Measurements from ENCODE around the gene AKT1.

The AKT1 gene

GRCh38 chr14:104771374-104771773, 24.2 kb downstream of the AKT1 start:
- DNase-seq = no peak

DNA sequence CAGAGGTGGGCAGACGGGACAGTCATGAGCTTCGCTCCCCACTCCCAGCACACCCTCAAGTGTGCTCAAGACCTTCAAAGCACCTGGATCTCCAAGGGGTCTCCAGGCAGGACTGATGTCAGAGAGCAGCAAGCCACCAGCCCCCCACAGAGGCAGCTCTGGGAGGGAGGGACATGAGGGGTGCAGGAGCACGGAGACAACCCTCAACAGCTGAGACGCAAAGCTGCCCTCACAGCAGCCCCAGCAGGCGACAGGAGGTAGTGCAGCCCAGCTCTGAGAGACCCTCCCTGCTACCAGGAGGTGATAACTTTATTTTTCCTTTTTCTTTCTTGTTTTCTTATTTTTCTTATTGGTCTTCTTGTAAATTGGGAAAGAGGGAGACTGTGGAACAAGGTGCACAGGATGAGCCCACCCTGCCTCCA, 24.7 kb downstream of the AKT1 start:
- no peak for DNase-seq

DNA sequence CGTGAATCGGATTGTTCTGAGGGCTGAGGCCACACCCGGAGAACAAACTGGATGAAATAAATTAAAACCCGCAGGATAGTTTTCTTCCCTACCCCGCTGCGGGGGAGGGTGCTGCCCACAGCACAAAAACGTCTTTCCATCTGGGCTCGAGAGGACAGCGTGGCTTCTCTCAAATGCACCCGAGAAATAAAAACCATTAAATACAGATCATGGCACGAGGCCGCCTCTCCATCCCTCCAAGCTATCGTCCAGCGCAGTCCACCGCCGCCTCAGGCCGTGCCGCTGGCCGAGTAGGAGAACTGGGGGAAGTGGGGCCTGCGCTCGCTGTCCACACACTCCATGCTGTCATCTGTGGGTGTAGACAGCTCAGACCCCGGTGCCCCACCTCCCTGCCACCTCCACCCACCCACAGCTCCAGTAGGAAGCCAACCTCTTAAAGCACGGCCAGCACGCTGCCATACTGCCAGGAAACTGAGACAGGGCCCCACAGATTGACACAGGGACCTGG, 25.4 kb downstream of the AKT1 start:
- no peak for DNase-seq

- DNase-seq = no peak
These were observed 26.1 kb downstream of the AKT1 start for GRCh38 chr14:104769324-104770071.

GRCh38 chr14:104768437-104769323, 26.9 kb downstream of the AKT1 start:
- DNase-seq = peak; percentile 72

GRCh38 chr14:104767634-104767918, 28.0 kb downstream of the AKT1 start:
- no peak for DNase-seq

- DNase-seq = no peak
These were observed 28.5 kb downstream of the AKT1 start for GRCh38 chr14:104766863-104767633.

GRCh38 chr14:104766256-104766862, 29.2 kb downstream of the AKT1 start:
- no peak for DNase-seq

- no peak for DNase-seq
These were observed 30.0 kb downstream of the AKT1 start for GRCh38 chr14:104765517-104765916.

DNA sequence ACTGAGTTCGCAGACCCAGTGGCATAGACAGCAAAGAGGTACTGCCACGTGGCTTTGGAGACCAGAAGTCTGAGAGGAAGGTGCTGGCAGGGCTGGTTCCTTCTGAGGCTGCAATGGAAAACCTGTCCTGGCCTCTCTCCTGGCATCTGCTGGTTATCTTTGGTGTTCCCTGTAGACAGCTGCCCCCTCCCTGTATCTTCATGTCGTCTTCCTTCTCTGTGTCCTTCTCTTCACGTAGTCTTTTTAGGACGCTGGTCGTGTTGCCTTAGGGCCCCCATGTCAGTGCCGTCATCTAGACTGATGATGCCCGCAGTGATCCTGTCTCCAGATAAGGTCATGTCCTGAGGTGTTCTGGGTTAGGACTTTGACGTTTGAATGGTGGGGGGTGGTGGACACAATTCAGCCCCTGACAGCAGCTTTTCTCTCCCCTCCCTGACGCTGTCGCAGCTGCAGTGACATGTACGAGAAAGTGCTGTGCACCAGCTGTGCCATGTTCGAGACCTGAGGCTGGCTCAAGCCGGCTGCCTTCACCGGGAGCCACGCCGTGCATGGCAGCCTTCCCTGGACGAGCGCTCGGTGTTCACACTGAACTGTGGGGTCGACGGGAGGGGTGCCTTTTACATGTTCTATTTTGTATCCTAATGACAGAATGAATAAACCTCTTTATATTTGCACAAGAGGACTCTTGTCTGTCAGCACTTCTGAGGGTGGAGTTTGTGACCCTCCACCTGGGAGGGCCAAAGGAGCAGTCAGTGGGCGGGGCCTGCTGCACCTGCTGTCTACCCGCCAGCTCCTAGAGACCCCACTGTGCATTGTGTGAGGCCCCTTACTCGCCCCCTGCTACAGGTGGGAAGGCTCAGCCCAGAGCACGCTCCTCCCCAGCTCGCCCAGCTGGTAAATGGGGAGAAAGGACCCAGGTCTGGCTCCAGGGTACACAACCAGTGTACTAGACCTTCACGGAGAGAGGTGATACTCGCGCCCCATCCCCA, 36.3 kb downstream of the AKT1 start:
- DNase-seq = no peak

DNA sequence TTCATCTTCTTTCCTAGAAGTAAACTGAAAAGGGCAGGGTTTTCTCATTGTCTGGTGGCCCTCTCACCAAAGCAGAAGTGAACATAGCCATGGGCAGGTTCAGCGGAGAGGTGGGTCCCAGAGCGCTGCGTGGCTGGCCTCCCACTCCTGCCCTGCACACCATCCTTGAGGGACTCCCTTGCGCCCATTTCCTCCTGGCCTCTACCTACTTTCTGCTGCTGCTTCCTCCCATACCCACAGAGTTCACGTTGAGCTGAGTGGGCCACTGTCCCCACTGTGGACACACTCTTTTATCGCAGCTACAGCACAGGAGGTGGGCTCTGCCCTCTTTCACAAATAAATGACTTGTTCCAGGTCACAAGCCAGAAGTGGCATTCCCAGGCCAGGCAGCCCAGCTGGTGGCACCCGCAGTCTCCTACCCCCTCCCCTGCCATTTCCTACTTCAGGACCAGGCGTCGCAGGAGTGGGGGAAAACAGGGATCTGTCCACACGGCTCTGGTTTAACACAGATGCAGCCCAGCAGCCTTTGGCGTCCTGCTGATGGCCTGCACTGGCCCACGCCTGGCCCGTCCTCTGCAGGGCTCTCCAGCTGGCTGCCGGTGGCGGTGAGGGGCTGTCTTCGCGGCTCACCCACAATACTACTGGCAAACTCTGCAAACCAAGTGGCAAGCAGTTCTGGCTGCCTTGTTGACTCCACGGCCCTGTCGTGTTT, 37.7 kb downstream of the AKT1 start:
- DNase-seq = no peak

GRCh38 chr14:104757238-104757585, 38.3 kb downstream of the AKT1 start:
- no peak for DNase-seq

DNA sequence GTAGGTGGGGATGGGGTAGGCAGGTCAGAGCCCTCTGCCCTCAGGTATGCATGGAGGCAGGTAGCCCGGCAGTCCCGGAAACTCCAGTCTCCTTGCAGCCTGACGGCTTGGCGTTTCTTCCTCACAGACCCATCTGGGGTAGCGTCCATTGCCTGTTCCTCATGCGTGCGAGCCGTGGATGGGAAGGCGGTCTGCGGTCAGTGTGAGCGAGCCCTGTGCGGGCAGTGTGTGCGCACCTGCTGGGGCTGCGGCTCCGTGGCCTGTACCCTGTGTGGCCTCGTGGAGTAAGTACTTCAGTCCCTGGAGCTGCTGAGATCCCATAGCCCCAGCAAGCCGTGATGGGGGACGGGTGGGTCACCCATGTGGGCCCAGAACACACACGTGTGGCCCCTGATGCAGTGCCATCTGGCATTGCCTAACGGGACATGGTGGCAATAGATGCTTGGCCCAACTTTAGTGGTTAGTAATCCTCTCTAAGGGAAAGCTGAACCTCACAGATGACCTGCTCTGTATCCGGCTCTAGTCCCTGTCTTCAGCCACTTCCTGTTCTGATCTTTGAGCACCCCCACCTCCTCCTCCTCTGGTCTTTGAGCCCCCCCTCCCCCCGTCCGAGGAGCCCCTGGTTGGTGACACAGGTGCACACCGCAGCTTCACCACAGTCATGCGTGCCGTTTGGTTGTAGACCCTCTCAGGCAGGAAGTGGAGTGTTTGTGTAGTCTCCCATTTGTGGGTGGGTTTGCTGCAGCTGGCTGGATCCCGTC, 38.9 kb downstream of the AKT1 start:
- DNase-seq = no peak

DNA sequence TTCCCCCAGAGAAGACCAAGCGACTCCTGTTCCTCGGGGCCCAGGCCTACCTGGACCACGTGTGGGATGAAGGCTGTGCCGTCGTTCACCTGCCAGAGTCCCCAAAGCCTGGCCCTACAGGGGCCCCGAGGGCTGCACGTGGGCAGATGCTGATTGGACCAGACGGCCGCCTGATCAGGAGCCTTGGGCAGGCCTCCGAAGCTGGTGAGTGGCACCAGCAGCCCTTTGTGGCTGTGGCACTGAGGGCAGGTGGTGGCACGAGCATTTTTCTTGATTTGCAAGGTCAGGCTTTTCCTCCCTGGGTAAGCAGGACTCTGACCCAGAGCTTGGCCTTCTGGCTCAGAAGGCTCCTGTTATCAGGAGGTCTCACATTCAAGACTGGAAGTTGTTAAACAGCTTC, 39.9 kb downstream of the AKT1 start:
- DNase-seq = no peak

GRCh38 chr14:104754213-104754851, 41.2 kb downstream of the AKT1 start:
- DNase-seq = no peak

DNA sequence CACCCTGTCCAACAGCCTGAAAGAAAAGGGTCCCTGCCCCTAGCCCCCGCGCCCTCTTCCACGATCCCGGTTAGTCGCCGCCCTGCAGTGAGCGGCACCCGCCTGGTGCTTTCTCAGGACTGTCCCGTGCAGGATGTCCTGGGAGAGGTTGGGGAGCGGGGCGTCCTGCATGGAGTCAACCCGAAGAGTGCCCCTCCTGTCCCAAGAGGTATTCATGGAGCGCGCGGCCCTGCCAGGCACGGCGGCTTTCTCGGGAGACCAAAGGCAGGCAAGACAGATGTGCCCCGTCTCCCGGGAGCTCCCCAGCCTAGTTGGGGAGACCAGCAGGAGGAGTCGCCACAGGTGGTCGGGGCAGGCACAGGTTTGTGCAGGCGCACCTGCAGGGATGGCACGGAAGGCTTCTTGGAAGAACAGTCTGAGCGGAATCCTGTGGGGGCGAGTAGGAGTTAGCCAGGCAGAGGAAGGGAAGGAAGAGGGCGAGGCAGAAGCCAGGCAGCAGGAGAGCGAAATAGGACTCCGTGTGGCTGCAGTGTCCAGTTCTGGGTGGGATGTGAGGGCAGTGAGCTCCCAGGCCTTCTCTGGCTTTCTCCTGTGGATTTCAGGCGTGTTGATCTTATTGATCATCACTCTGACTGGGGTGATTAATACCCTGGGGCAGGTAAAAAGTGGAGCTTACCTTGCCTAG, 41.9 kb downstream of the AKT1 start:
- DNase-seq = no peak

- DNase-seq = peak; percentile 98
These were observed 42.6 kb downstream of the AKT1 start, which contains the start of gene SIVA1 for GRCh38 chr14:104752735-104753527. Gene SIVA1, plus strand, starts transcription at chr14:104753147. Its CDS starts 55 bp downstream, at chr14:104753202.

DNA sequence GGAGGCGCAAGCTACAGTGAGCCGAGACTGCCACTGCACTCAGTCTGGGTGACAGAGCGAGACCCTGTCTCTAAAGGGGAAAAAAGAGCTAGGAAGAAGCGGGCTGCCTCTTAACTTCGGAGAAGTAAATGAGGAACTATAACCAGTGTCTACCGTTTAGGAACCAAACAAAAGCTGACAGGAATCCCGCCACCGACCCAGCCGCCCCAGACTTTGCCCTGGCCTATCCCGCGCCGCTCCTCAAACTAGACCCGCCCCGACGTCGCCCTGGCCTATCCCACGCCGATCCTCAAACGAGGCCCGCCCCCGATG, 43.2 kb downstream of the AKT1 start:
- DNase-seq = peak; percentile 96
